Measurements from ENCODE around the gene DDC. TPM values are rescaled to one million over a fixed set of nuclear protein-coding genes. Genes with fewer than 3 reads are reported as not detected.
"Not testable (repeated sequence)": the region's sequence is repeated elsewhere in the genome, so short reads cannot be mapped to it uniquely, and the experiment has no call there.

DDC gene
- total RNA-seq, 1 experiment from 2014 or later = not detected

- DNase-seq (ENCODE audit: low spot score) = no peak
These were observed 10.5 kb downstream of the DDC start for GRCh38 chr7:50554431-50555322.

GRCh38 chr7:50553973-50554372, 11.2 kb downstream of the DDC start:
- no peak for DNase-seq (ENCODE audit: low spot score)

- DNase-seq (ENCODE audit: low spot score) = no peak
These were observed 12.3 kb downstream of the DDC start for GRCh38 chr7:50552921-50553320.

- DNase-seq (ENCODE audit: low spot score) = no peak
These were observed 13.1 kb downstream of the DDC start for GRCh38 chr7:50552139-50552538.

- not testable (repeated sequence) for DNase-seq (ENCODE audit: low spot score)
These were observed 19.6 kb downstream of the DDC start for GRCh38 chr7:50545613-50546012.

- DNase-seq (ENCODE audit: low spot score) = no peak
These were observed 20.2 kb downstream of the DDC start for GRCh38 chr7:50544992-50545391.

- no peak for DNase-seq (ENCODE audit: low spot score)
These were observed 21.3 kb downstream of the DDC start for GRCh38 chr7:50543776-50544442.

- no peak for DNase-seq (ENCODE audit: low spot score)
These were observed 23.1 kb downstream of the DDC start for GRCh38 chr7:50542132-50542531.

GRCh38 chr7:50540785-50541579, 24.2 kb downstream of the DDC start:
- no peak for DNase-seq (ENCODE audit: low spot score)

- no peak for DNase-seq (ENCODE audit: low spot score)
These were observed 25.5 kb downstream of the DDC start for GRCh38 chr7:50539725-50540124.

GRCh38 chr7:50538478-50538877, 26.7 kb downstream of the DDC start:
- DNase-seq (ENCODE audit: low spot score) = no peak

- DNase-seq (ENCODE audit: low spot score) = no peak
These were observed 27.8 kb downstream of the DDC start for GRCh38 chr7:50537417-50537816.

GRCh38 chr7:50535291-50535711, 29.9 kb downstream of the DDC start:
- not testable (repeated sequence) for DNase-seq (ENCODE audit: low spot score)

GRCh38 chr7:50534690-50535290, 30.4 kb downstream of the DDC start:
- peak; percentile 100 for DNase-seq (ENCODE audit: low spot score)

GRCh38 chr7:50533866-50534265, 31.3 kb downstream of the DDC start:
- DNase-seq (ENCODE audit: low spot score) = no peak

- DNase-seq (ENCODE audit: low spot score) = no peak
These were observed 33.3 kb downstream of the DDC start for GRCh38 chr7:50531928-50532327.

- no peak for DNase-seq (ENCODE audit: low spot score)
These were observed 33.7 kb downstream of the DDC start for GRCh38 chr7:50531401-50531911.

- no peak for DNase-seq (ENCODE audit: low spot score)
These were observed 34.4 kb downstream of the DDC start for GRCh38 chr7:50530766-50531165.

- DNase-seq (ENCODE audit: low spot score) = no peak
These were observed 35.9 kb downstream of the DDC start for GRCh38 chr7:50529093-50529862.

GRCh38 chr7:50528266-50529092, 36.7 kb downstream of the DDC start:
- DNase-seq (ENCODE audit: low spot score) = no peak

Measured in H4 (cell line).